ENCODE results near the gene ASIC2. TPM values are rescaled to one million over a fixed set of nuclear protein-coding genes. Genes with fewer than 3 reads are reported as not detected.

Gene ASIC2
- total and polyA plus RNA-seq, 10 donors = not detected

DNA sequence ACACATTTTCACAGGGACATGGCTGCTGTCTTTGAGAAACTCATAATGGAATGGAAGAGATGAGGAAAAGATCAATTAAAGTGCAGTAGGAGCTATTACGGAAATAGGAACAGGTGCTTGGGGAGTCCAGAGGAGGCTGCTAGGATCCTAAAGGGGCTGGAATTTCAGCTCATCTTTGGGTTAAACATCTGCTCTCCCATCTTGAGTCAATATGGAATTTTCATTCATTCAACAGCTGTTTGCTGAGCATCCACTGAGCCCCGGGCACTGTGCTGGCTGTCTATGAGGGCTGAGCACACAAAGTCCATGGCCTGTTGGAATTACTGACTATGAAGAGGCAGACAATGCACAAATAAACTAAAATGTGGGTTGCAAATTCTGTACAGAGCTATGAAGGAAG, 47.9 kb downstream of the ASIC2 start:
- 88 to 94% (median 90%) methylated on average over 2 of the region's 2 CpGs for WGBS, 5 donors
- TF ChIP-seq POLR2A (IDR thresholded peaks at IDR 0.05) (no peak), CTCF (IDR thresholded peaks at IDR 0.05 in 8 of 11, conservative IDR thresholded peaks at IDR 0.05 in 3 of 11) (no peak), POLR2AphosphoS5 (IDR thresholded peaks at IDR 0.05) (no peak)

DNA sequence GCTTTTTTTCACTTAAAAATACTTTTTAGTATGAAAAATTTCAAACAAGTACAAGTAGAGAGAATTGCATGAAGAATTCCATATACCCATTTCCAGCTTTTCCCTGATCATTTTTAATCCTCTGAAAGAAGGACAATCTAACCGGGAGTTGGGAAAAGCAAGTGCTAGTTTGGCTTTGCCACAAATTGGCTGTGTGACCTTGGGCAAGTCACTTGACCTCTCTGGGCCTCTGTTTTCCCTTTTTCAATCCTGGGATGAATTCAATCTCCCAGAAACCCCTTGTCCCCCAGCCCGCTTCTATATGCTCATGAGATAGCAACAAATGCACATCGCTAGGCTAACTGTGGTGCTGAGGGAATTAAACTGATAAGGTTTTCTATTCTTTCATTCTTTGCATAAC, 49.4 kb downstream of the ASIC2 start:
- no peak for DNase-seq
- Histone ChIP-seq H3K4me3 (no peak overlapping the region), H3K27ac (no peak overlapping the region), H3K27me3 (replicated peaks in 1 of 7) (peaks cover 0 to 7% (median 0%) of the 10 kb centered on the region in 7 donors), H3K4me1 (no peaks in the 10 kb centered on the region), H3K9me3 (no peaks in the 10 kb centered on the region), H3K36me3 (no peaks in the 10 kb centered on the region)
- TF ChIP-seq CTCF (IDR thresholded peaks at IDR 0.05 in 8 of 11, conservative IDR thresholded peaks at IDR 0.05 in 3 of 11) (no peak), POLR2A (IDR thresholded peaks at IDR 0.05) (no peak), POLR2AphosphoS5 (IDR thresholded peaks at IDR 0.05) (no peak)
- WGBS, 5 donors = 84 to 92% (median 89%) methylated on average over 3 of the region's 3 CpGs
- intact Hi-C loops (cut with DNase I; ENCODE audit: low total_unique reads) = no loop called here

More for the DNA sequence above, 47.9 kb downstream of the ASIC2 start:
- Histone ChIP-seq H3K27ac (no peak overlapping the region), H3K9me3 (no peaks in the 10 kb centered on the region), H3K36me3 (no peaks in the 10 kb centered on the region), H3K4me1 (no peaks in the 10 kb centered on the region), H3K27me3 (replicated peaks in 1 of 7) (peaks cover 0 to 7% (median 0%) of the 10 kb centered on the region in 7 donors), H3K4me3 (no peak overlapping the region)
- intact Hi-C loops (cut with DNase I; ENCODE audit: low total_unique reads) = no loop called here
- DNase-seq = no peak

DNA sequence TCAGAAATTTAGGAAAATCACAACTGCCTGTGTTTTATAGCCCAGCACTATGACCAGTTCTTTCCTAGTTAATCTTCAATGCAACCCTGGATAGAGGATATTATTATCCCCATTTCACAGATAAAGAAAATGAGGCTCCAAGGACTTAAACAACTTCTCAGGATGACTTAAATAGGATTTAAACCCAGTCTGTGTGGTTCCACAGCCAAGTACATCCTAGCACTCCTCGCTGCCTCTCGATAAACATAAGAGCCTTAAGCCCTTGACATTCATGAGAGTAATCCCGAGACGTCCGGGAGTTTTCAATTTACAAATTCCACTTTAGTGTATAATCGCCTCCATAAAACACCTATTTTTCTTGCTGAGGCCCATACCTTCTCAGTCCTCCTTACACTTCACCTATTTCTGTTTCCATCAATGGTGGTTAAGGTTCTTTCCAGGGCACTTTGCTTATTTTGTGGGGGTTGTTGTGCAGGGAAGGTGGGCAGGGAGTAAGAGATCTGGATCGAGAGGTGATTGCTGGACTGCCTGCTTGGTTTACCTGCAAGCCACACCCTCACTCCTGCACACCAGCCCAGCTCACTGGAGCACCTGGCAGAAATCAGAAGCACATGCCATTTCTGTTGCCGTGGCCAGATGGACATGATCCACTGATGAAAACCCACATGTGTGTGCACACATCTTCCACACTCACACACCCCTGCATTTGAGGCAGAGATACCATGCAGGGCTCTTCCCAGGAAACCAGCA, 50.5 kb downstream of the ASIC2 start:
- no peak overlapping the region for H3K27ac ChIP-seq
- WGBS, 5 donors = 84 to 89% (median 88%) methylated on average over 8 of the region's 8 CpGs
- TF ChIP-seq POLR2A (IDR thresholded peaks at IDR 0.05) (no peak), POLR2AphosphoS5 (IDR thresholded peaks at IDR 0.05) (no peak), CTCF (IDR thresholded peaks at IDR 0.05 in 8 of 11, conservative IDR thresholded peaks at IDR 0.05 in 3 of 11) (no peak)
- no peak for DNase-seq
- H3K4me1 ChIP-seq = no peaks in the 10 kb centered on the region
- H3K9me3 ChIP-seq = no peaks in the 10 kb centered on the region
- H3K4me3 ChIP-seq = no peak overlapping the region
- no peaks in the 10 kb centered on the region for H3K36me3 ChIP-seq
- intact Hi-C loops (cut with DNase I; ENCODE audit: low total_unique reads) = no loop called here
- H3K27me3 ChIP-seq (replicated peaks in 1 of 7) = peaks cover 0 to 7% (median 0%) of the 10 kb centered on the region in 7 donors

GRCh38 chr17:33241390-33241789, 51.7 kb downstream of the ASIC2 start:
- no peak for TF ChIP-seq POLR2AphosphoS5 (IDR thresholded peaks at IDR 0.05)
- TF ChIP-seq CTCF (IDR thresholded peaks at IDR 0.05 in 8 of 11, conservative IDR thresholded peaks at IDR 0.05 in 3 of 11) = no peak
- no peak for TF ChIP-seq POLR2A (IDR thresholded peaks at IDR 0.05)
- no peak overlapping the region for H3K27ac ChIP-seq
- no peak for DNase-seq
- H3K36me3 ChIP-seq = no peaks in the 10 kb centered on the region
- intact Hi-C loops (cut with DNase I; ENCODE audit: low total_unique reads) = no loop called here
- H3K27me3 ChIP-seq (replicated peaks in 1 of 7) = peaks cover 0 to 7% (median 0%) of the 10 kb centered on the region in 7 donors
- no peaks in the 10 kb centered on the region for H3K4me1 ChIP-seq
- no peak overlapping the region for H3K4me3 ChIP-seq
- no peaks in the 10 kb centered on the region for H3K9me3 ChIP-seq
